IMR-90 (cell line): Measurements from ENCODE around the gene KIAA1614. TPM values are rescaled to one million over a fixed set of nuclear protein-coding genes. Genes with fewer than 3 reads are reported as not detected.

Source experiments
- ATAC-seq: fragments of 200-7000 bp; cut with Tn5 transposase; 2 replicates; pipeline ENCODE4 v1.9.1; 2020; ENCODE audit warnings: low read depth, mild to moderate bottlenecking, moderate library complexity
- BruUV-seq: library from RNA; stranded (reverse); fragments of 400-500 nt; replicated peaks from 2 replicates; lab custom pipeline; 2021; lab: Mats Ljungman, UMichigan
- CTCF ChIA-PET: fragments of 300-600 bp; formaldehyde crosslinking; extraction: SDS; loops from one replicate; lab custom pipeline; 2021; ENCODE audit warnings: antibody characterized with exemption; lab: Yijun Ruan, JAX
- POLR2A ChIA-PET: fragments of 300-600 bp; sonication (Branson Sonifier 250); formaldehyde crosslinking; loops from one replicate; lab custom pipeline; 2022; ENCODE audit warnings: antibody characterized with exemption; ENCODE audit not compliant: unreplicated experiment; lab: Charles Lee
- DNase-seq: peaks from one replicate; pipeline ENCODE4 v3.0.0; 2013
- H2AFZ ChIP-seq: replicated peaks from 2 replicates; pipeline ENCODE3; 2013; ENCODE audit warnings: low read length, mild to moderate bottlenecking; ENCODE audit not compliant: poor library complexity
- H2AK5ac ChIP-seq: 2 replicates; pipeline ENCODE4 v1.6.1; 2013; ENCODE audit warnings: low read depth, low read length, inconsistent platforms
- H2AK9ac ChIP-seq: replicated peaks from 2 replicates; pipeline ENCODE3; 2013; ENCODE audit warnings: mild to moderate bottlenecking, low read depth, low read length, moderate library complexity; ENCODE audit not compliant: poor library complexity
- H2BK120ac ChIP-seq: 2 replicates; pipeline ENCODE4 v1.6.1; 2013; ENCODE audit warnings: low read depth, low read length, inconsistent platforms
- H2BK15ac ChIP-seq: 3 replicates; pipeline ENCODE4 v1.6.1; 2013; ENCODE audit warnings: low read depth, low read length, inconsistent platforms
- H2BK20ac ChIP-seq: 2 replicates; pipeline ENCODE4 v1.6.1; 2013; ENCODE audit warnings: low read depth, mild to moderate bottlenecking, inconsistent platforms, low read length, moderate library complexity
- H2BK5ac ChIP-seq: 2 replicates; pipeline ENCODE4 v1.6.1; 2013; ENCODE audit warnings: mild to moderate bottlenecking, low read depth, low read length, inconsistent platforms; ENCODE audit not compliant: poor library complexity, severe bottlenecking
- H3K14ac ChIP-seq: replicated peaks from 2 replicates; pipeline ENCODE4 v1.6.1; 2013; ENCODE audit warnings: low read depth, low read length, inconsistent platforms
- H3K18ac ChIP-seq: 2 replicates; pipeline ENCODE4 v1.6.1; 2013; ENCODE audit warnings: low read depth, low read length, control low read depth
- H3K23ac ChIP-seq: 2 replicates; pipeline ENCODE4 v1.6.1; 2013; ENCODE audit warnings: low read depth, low read length, inconsistent platforms
- H3K27ac ChIP-seq: 2 replicates; pipeline ENCODE4 v1.5.1; 2013; ENCODE audit warnings: mild to moderate bottlenecking, control low read depth, low read length; ENCODE audit not compliant: insufficient read depth
- H3K27me3 ChIP-seq: 2 replicates; pipeline ENCODE4 v1.6.1; 2013; ENCODE audit warnings: low read length; ENCODE audit not compliant: control insufficient read depth, insufficient read depth
- H3K36me3 ChIP-seq: 2 replicates; pipeline ENCODE4 v1.6.1; 2013; ENCODE audit warnings: low read length, mixed read lengths; ENCODE audit not compliant: control insufficient read depth, insufficient read depth
- H3K4ac ChIP-seq: 2 replicates; pipeline ENCODE4 v1.6.1; 2013; ENCODE audit warnings: low read depth, low read length, inconsistent platforms
- H3K4me1 ChIP-seq: 2 replicates; pipeline ENCODE4 v1.6.1; 2013; ENCODE audit warnings: low read length, mixed read lengths; ENCODE audit not compliant: control insufficient read depth, insufficient read depth
- H3K4me2 ChIP-seq: 2 replicates; pipeline ENCODE4 v1.6.1; 2013; ENCODE audit warnings: low read depth, mild to moderate bottlenecking, control low read depth, low read length, moderate library complexity
- H3K4me3 ChIP-seq: 2 replicates; pipeline ENCODE4 v1.5.1; 2013; ENCODE audit warnings: low read depth, mild to moderate bottlenecking, control low read depth, low read length, moderate library complexity; ENCODE audit not compliant: insufficient read depth
- H3K56ac ChIP-seq: 2 replicates; pipeline ENCODE4 v1.6.1; 2013; ENCODE audit warnings: low read length, inconsistent platforms; ENCODE audit not compliant: insufficient read depth; ENCODE audit errors: extremely low read depth
- H3K79me1 ChIP-seq, 2 experiments: 2 replicates each; pipeline ENCODE4 v1.6.1; 2013; ENCODE audit warnings: low read length in 2 of 2, inconsistent platforms in 1 of 2, low read depth in 1 of 2
- H3K9ac ChIP-seq: 2 replicates; pipeline ENCODE4 v1.6.1; 2013; ENCODE audit warnings: low read depth, low read length, control low read depth
- H3K9me1 ChIP-seq: 2 replicates; pipeline ENCODE4 v1.6.1; 2013; ENCODE audit warnings: low read length, inconsistent platforms; ENCODE audit not compliant: insufficient read depth
- H3K9me3 ChIP-seq: 2 replicates; pipeline ENCODE4 v1.6.1; 2013; ENCODE audit warnings: low read length; ENCODE audit not compliant: control insufficient read depth, insufficient read depth
- H4K20me1 ChIP-seq: 2 replicates; pipeline ENCODE4 v1.6.1; 2013; ENCODE audit warnings: low read length, inconsistent platforms; ENCODE audit not compliant: insufficient read depth
- H4K5ac ChIP-seq: 2 replicates; pipeline ENCODE4 v1.6.1; 2013; ENCODE audit warnings: mild to moderate bottlenecking, low read depth, low read length, control low read depth
- H4K8ac ChIP-seq, 2 experiments: 2 replicates each; pipeline ENCODE4 v1.6.1; 2013; ENCODE audit warnings: low read depth in 2 of 2, low read length in 2 of 2, control low read depth in 1 of 2, inconsistent platforms in 1 of 2
- H4K91ac ChIP-seq: 2 replicates; pipeline ENCODE4 v1.6.1; 2013; ENCODE audit warnings: low read depth, low read length, inconsistent platforms; ENCODE audit not compliant: insufficient read depth
- BHLHE40 ChIP-seq: fragments of 150-350 bp; IDR thresholded peaks from 2 replicates; pipeline ENCODE4 v1.6.1; 2016; ENCODE audit warnings: mild to moderate bottlenecking, low read depth, low read length
- CHD1 ChIP-seq: IDR thresholded peaks from 2 replicates; pipeline ENCODE4 v1.6.1; 2012; ENCODE audit warnings: low read depth, low read length, improper control_type of control experiment
- CTCF ChIP-seq: conservative IDR thresholded peaks from 2 replicates; pipeline ENCODE4 v1.5.1; 2012; ENCODE audit warnings: mild to moderate bottlenecking, low read depth, low read length, improper control_type of control experiment
- ELK1 ChIP-seq: fragments of 150-350 bp; IDR thresholded peaks from 2 replicates; pipeline ENCODE4 v1.6.1; 2016; ENCODE audit warnings: low read depth, mild to moderate bottlenecking, low read length, moderate library complexity, borderline replicate concordance
- FOS ChIP-seq: fragments of 150-350 bp; IDR thresholded peaks from 2 replicates; pipeline ENCODE4 v1.6.1; 2016; ENCODE audit warnings: low read depth, low read length
- MAFK ChIP-seq: IDR thresholded peaks from 2 replicates; pipeline ENCODE4 v1.6.1; 2012; ENCODE audit warnings: low read depth, low read length, improper control_type of control experiment
- MAZ ChIP-seq: IDR thresholded peaks from 2 replicates; pipeline ENCODE4 v1.6.1; 2012; ENCODE audit warnings: low read depth, mild to moderate bottlenecking, low read length, improper control_type of control experiment, moderate library complexity, borderline replicate concordance
- MXI1 ChIP-seq: IDR thresholded peaks from 2 replicates; pipeline ENCODE4 v1.6.1; 2012; ENCODE audit warnings: low read depth, mild to moderate bottlenecking, low read length, moderate library complexity, borderline replicate concordance
- NFE2L2 ChIP-seq: fragments of 150-350 bp; IDR thresholded peaks from 2 replicates; pipeline ENCODE4 v1.6.1; 2016; ENCODE audit warnings: low read depth, mild to moderate bottlenecking, low read length
- POLR2A ChIP-seq: IDR thresholded peaks from 2 replicates; pipeline ENCODE4 v1.6.1; 2012; ENCODE audit warnings: mild to moderate bottlenecking, low read depth, low read length
- RAD21 ChIP-seq: IDR thresholded peaks from 2 replicates; pipeline ENCODE4 v1.6.1; 2012; ENCODE audit warnings: low read length, improper control_type of control experiment
- RCOR1 ChIP-seq: IDR thresholded peaks from 2 replicates; pipeline ENCODE4 v1.6.1; 2012; ENCODE audit warnings: mild to moderate bottlenecking, low read length, improper control_type of control experiment; ENCODE audit not compliant: insufficient replicate concordance
- SMC3 ChIP-seq: fragments of 150-350 bp; IDR thresholded peaks from 2 replicates; pipeline ENCODE4 v1.6.1; 2016; ENCODE audit warnings: low read depth, mild to moderate bottlenecking, antibody characterized with exemption, low read length, moderate library complexity
- USF2 ChIP-seq: fragments of 150-350 bp; IDR thresholded peaks from 2 replicates; pipeline ENCODE4 v1.6.1; 2017; ENCODE audit warnings: mild to moderate bottlenecking, antibody characterized with exemption, low read length, low read depth
- WGBS, 2 experiments: methylation state at CpG; one replicate each; pipeline versions ENCODE4 v1.1.5 to v1.1.7; 2013; ENCODE audit warnings: missing lambda C conversion rate in 2 of 2; ENCODE audit not compliant: insufficient read length in 1 of 2; ENCODE audit errors: extremely low coverage in 2 of 2; 5-methylcytosine and 5-hydroxymethylcytosine counted together
- dilution Hi-C: fragments of 300-500 bp; cut with HindIII; formaldehyde crosslinking; loops from one replicate; pipeline ENCODE4 v1.14.3; 2018; ENCODE audit warnings: low sequenced_read_pairs; ENCODE audit not compliant: unreplicated experiment
- in situ Hi-C: fragments of 300-500 bp; cut with MboI; formaldehyde crosslinking; loops from 3 replicates; pipeline ENCODE4 v1.14.3; 2019; ENCODE audit warnings: low sequenced_read_pairs, inconsistent platforms, mixed read lengths
- intact Hi-C: fragments of 100-400 bp; cut with micrococcal nuclease; formaldehyde crosslinking; loops from 2 replicates; pipeline ENCODE4 v1.10.0; 2022
- polyA plus RNA-seq, 3 experiments: library from polyadenylated mRNA; depleted of rRNA; stranded (reverse); fragments of >200 nt; gene quantifications; 2 replicates each; pipeline ENCODE4 v1.2.3, GENCODE V29; 2012; ENCODE audit warnings: low replicate concordance in 1 of 3
- total RNA-seq: library from RNA; depleted of rRNA; stranded (reverse); fragments of >200 nt; gene quantifications from 2 replicates; pipeline ENCODE4 v1.2.3, GENCODE V29; 2012

KIAA1614 gene
- total and polyA plus RNA-seq, 2 of the 4 experiments (the other 2 are of a cell fraction), result 1.8 to 3.5 TPM

- CTCF ChIA-PET, result no interaction called here
- Histone ChIP-seq H3K9me1 (no peaks in the 10 kb centered on the region), H3K18ac (no peak overlapping the region), H2BK15ac (no peak overlapping the region), H2AK5ac (no peak overlapping the region), H3K79me1 (no peaks in the 10 kb centered on the region), H3K9me3 (no peaks in the 10 kb centered on the region), H2BK120ac (no peak overlapping the region), H4K8ac (no peak overlapping the region), H3K23ac (no peak overlapping the region), H3K27ac (no peak overlapping the region), H3K4ac (no peak overlapping the region), H2BK20ac (no peak overlapping the region), H3K9ac (no peak overlapping the region), H3K56ac (no peak overlapping the region), H3K27me3 (no peaks in the 10 kb centered on the region), H2AK9ac (no peak overlapping the region), H3K4me2 (no peak overlapping the region), H4K91ac (no peak overlapping the region), H4K5ac (no peak overlapping the region), H3K36me3 (no peaks in the 10 kb centered on the region), H3K4me3 (no peak overlapping the region), H2BK5ac (no peak overlapping the region), H2AFZ (no peak overlapping the region), H3K14ac (no peak overlapping the region), H4K20me1 (no peaks in the 10 kb centered on the region), H3K4me1 (0 out of 2 replicates have a peak, but pooled peaks cover 2% of the 10 kb centered on the region)
- intact Hi-C loops, result no loop called here
- dilution Hi-C loops, result no loop called here
- ATAC-seq, result no peak
- POLR2A ChIA-PET, result no interaction called here
- in situ Hi-C loops, result no loop called here
- WGBS, 2 experiments, result 85% methylated on average over 3 of the region's 13 CpGs; no CpG with 5 or more reads in 1 of the 2 experiments
- no TSS peak for BruUV-seq
- DNase-seq, result no peak
- TF ChIP-seq MAZ, result no peak
- TF ChIP-seq CTCF, result no peak
- TF ChIP-seq RCOR1, result no peak
- TF ChIP-seq ELK1, result no peak
- no peak for TF ChIP-seq FOS
- TF ChIP-seq SMC3, result no peak
- TF ChIP-seq MXI1, result no peak
- no peak for TF ChIP-seq POLR2A
- no peak for TF ChIP-seq NFE2L2
- no peak for TF ChIP-seq BHLHE40
- TF ChIP-seq RAD21, result no peak
- TF ChIP-seq USF2, result no peak
- TF ChIP-seq CHD1, result no peak
- TF ChIP-seq MAFK, result no peak
These were observed 11.4 kb upstream of the KIAA1614 start for GRCh38 chr1:180901076-180901990.
